ENCODE data around the gene NDUFB8. TPM values are rescaled to one million over a fixed set of nuclear protein-coding genes. Genes with fewer than 3 reads are reported as not detected.

NDUFB8 gene
- total and polyA plus RNA-seq, 10 of the 15 experiments (the other 5 are each of a cell fraction or from before 2014, with no cell fraction given), result 180 to 572 (median 382) TPM

GRCh38 chr10:100537475-100537874 lies 7.8 kb upstream of the NDUFB8 start:
- H3K79me2 ChIP-seq (ENCODE audit: control insufficient read depth, insufficient read depth, low read length), result peaks cover 28% of the 10 kb centered on the region
- POLR2A ChIA-PET, result interaction anchor here (0.5 to 1.0 kb wide), 4 partner anchors 10 to 67 kb away, joined by 3 to 4 read pairs (median 3); no protein-coding TSS in a partner anchor
- RAD21 ChIA-PET (ENCODE audit: unreplicated experiment), result interaction anchor here (2.0 kb wide), 1 partner anchor 191 kb away, joined by 5 read pairs; the partner anchor contains the start of gene SCD
- ATAC-seq (no peak), FAIRE-seq (no peak), DNase-seq (ENCODE audit: low read depth, low spot score) (no peak)
- CTCF ChIA-PET, result interaction anchor here (1.5 to 3.3 kb wide), 4 partner anchors 8 to 32 kb away, joined by 3 to 22 read pairs (median 10); no protein-coding TSS in a partner anchor
- no peaks in the 10 kb centered on the region for H4K20me1 ChIP-seq (ENCODE audit: control insufficient read depth, insufficient read depth)
- H2AFZ ChIP-seq (ENCODE audit: control insufficient read depth, low read depth, low read length), result no peak overlapping the region
- in situ Hi-C loops (cut with MboI) (no loop called here), intact Hi-C loops (cut with micrococcal nuclease; ENCODE audit: unreplicated experiment) (no loop called here)
- no peaks in the 10 kb centered on the region for H3K27me3 ChIP-seq (replicated peaks in 1 of 2; ENCODE audit: control insufficient read depth in 2 of 2, insufficient read depth in 2 of 2, low read length in 1 of 2)
- no peak for TF ChIP-seq REST (IDR thresholded peaks at IDR 0.05; ENCODE audit: low read depth, low read length)
- TF ChIP-seq MEF2B (IDR thresholded peaks at IDR 0.05; ENCODE audit: partially characterized antibody, poor library complexity, severe bottlenecking), result peak; percentile 36
- no peak for TF ChIP-seq RELA (IDR thresholded peaks at IDR 0.05; ENCODE audit: borderline replicate concordance, partially characterized antibody)
- no peak for TF ChIP-seq NBN (IDR thresholded peaks at IDR 0.05)
- no TSS peak for BruUV-seq (replicated peaks)
- peak overlapping the region; percentile 95; the same call in 1 of the 2 replicates for H3K4me3 ChIP-seq
- H3K4me2 ChIP-seq (ENCODE audit: control insufficient read depth, insufficient read depth), result peak overlapping the region; percentile 93; the same call in 1 of the 2 replicates
- H3K36me3 ChIP-seq (ENCODE audit: control insufficient read depth in 2 of 2, insufficient read depth in 2 of 2, low read length in 1 of 2), result peaks cover 3 to 15% of the 10 kb centered on the region in 2 experiments; a peak in 3 of 4 replicates
- no peaks in the 10 kb centered on the region for H3K9me3 ChIP-seq (replicated peaks; ENCODE audit: control insufficient read depth, insufficient read depth, low read length)
- H3K4me1 ChIP-seq (ENCODE audit: control insufficient read depth, insufficient read depth, low read length), result peaks cover 8% of the 10 kb centered on the region; the same call in 1 of the 2 replicates
- 98% methylated on average over 4 of the region's 4 CpGs for WGBS (ENCODE audit: insufficient coverage, insufficient replicate concordance, low lambda C conversion rate, missing lambda C conversion rate)
- no peak overlapping the region for H3K9ac ChIP-seq (ENCODE audit: control insufficient read depth, insufficient read depth, low read length)
- SMC1A ChIA-PET (ENCODE audit: uncharacterized antibody, unreplicated experiment), result interaction anchor here (1.0 kb wide), 1 partner anchor 29 kb away, joined by 3 read pairs; no protein-coding TSS in a partner anchor
- H3K27ac ChIP-seq (ENCODE audit: control insufficient read depth, insufficient read depth), result no peak overlapping the region

Data from GM12878 (cell line).